ENCODE measurements around the gene PSMC3.

The PSMC3 gene

DNA sequence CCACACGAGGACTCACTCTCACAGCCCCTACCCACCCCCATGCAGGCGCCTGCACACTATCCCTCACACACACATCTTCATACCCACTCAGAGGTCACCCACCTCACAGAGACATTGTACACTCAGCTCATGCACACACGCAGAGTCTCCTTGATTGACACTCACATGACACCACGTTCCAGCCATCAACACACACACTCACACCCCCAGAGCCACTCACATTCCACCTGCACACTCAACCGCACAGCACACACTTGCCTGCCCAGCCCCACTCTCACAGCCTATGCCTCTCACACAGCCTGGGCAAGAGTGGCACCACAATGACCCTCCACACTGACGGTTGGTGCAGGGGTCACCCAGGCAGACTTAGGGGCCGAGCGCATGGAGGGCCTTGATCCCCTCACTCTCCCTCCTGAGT lies 50.1 kb downstream of the PSMC3 start:
- Histone ChIP-seq H4K20me1 (ENCODE audit: control insufficient read depth, insufficient read depth, low read depth, low read length) (no peaks in the 10 kb centered on the region), H3F3A (ENCODE audit: control insufficient read depth, insufficient read depth) (no peaks in the 10 kb centered on the region), H3K36me3 (ENCODE audit: control insufficient read depth, low read length) (peaks cover 61% of the 10 kb centered on the region), H3K9me3 (ENCODE audit: control insufficient read depth, insufficient read depth, low read length) (no peaks in the 10 kb centered on the region), H3K79me2 (ENCODE audit: control insufficient read depth, low read length) (peaks cover 65% of the 10 kb centered on the region), H3K4me3 (ENCODE audit: low read length) (peak overlapping the region; percentile 97), H3K27me3 (ENCODE audit: control insufficient read depth, low read length) (no peaks in the 10 kb centered on the region), H3K9me2 (replicated peaks; ENCODE audit: control insufficient read depth, low read length) (no peaks in the 10 kb centered on the region), H3K4me2 (ENCODE audit: low read length) (peak overlapping the region; percentile 96), H3K4me1 (ENCODE audit: control insufficient read depth, low read length) (peaks cover 46% of the 10 kb centered on the region), H3K27ac (ENCODE audit: low read depth, low read length) (no peak overlapping the region; the same call in 1 of the 2 replicates)
- TF ChIP-seq EZH2phosphoT487 (IDR thresholded peaks at IDR 0.05; ENCODE audit: borderline replicate concordance, low read length) (no peak), CTCF (IDR thresholded peaks at IDR 0.05; ENCODE audit: low read depth, low read length, poor library complexity, severe bottlenecking) (no peak)

DNA sequence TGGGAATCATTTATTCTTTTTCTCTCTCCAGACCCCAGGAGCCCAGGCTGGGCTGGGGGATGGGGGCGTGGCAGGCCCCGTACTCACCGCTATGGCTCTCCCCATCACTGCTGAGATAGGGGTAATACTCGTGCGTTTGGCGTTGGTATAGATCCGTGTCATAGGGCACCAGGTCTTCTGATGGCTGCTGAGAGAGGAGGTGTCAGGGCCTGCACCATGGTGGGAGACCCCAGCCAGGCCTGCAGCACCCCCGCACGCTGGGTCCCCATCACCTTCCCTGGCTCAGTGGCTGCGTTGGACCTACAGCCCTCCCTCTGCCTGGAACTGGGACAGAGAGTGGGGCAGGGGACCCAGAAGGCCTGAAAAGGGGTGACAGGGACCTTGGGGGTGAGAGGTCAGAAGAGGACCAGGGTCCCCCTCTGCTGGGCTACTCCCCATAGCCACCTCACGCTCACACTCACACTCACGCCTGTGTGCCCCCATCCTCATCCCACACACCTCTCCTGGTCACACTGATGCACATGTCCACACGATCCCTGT lies 50.6 kb downstream of the PSMC3 start:
- peaks cover 64% of the 10 kb centered on the region for H3K36me3 ChIP-seq (ENCODE audit: control insufficient read depth, low read length)
- H4K20me1 ChIP-seq (ENCODE audit: control insufficient read depth, insufficient read depth, low read depth, low read length) = no peaks in the 10 kb centered on the region
- peak overlapping the region; percentile 97 for H3K4me3 ChIP-seq (ENCODE audit: low read length)
- TF ChIP-seq EZH2phosphoT487 (IDR thresholded peaks at IDR 0.05; ENCODE audit: borderline replicate concordance, low read length) (no peak), CTCF (IDR thresholded peaks at IDR 0.05; ENCODE audit: low read depth, low read length, poor library complexity, severe bottlenecking) (no peak)
- H3K4me1 ChIP-seq (ENCODE audit: control insufficient read depth, low read length) = peaks cover 46% of the 10 kb centered on the region
- no peak overlapping the region for H3K27ac ChIP-seq (ENCODE audit: low read depth, low read length)
- no peaks in the 10 kb centered on the region for H3K27me3 ChIP-seq (ENCODE audit: control insufficient read depth, low read length)
- no peaks in the 10 kb centered on the region for H3K9me2 ChIP-seq (replicated peaks; ENCODE audit: control insufficient read depth, low read length)
- no peaks in the 10 kb centered on the region for H3F3A ChIP-seq (ENCODE audit: control insufficient read depth, insufficient read depth)
- H3K4me2 ChIP-seq (ENCODE audit: low read length) = peak overlapping the region; percentile 96
- H3K9me3 ChIP-seq (ENCODE audit: control insufficient read depth, insufficient read depth, low read length) = no peaks in the 10 kb centered on the region
- peaks cover 65% of the 10 kb centered on the region for H3K79me2 ChIP-seq (ENCODE audit: control insufficient read depth, low read length)

DNA sequence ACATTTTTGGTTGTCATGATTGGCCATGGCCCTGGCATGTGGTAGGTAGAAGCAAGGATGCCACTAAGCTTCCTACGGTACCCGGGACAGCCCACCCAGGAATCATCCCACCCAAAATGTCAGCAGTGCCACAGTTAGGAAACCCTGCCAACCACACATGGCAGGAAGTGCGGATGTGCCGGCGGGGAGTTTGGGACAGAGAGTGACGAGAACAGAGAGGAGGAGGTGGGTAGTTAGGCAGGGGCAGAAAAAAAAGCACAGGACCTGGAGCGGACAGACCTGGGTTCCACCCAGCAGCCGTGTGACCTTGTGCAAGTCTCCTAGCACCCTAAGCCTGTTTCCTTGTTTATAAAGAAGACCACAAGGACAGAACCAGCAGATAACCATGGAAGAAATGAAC lies 51.2 kb downstream of the PSMC3 start:
- Histone ChIP-seq H3K4me1 (ENCODE audit: control insufficient read depth, low read length) (peaks cover 46% of the 10 kb centered on the region), H3K27me3 (ENCODE audit: control insufficient read depth, low read length) (no peaks in the 10 kb centered on the region), H3K36me3 (ENCODE audit: control insufficient read depth, low read length) (peaks cover 64% of the 10 kb centered on the region), H3K4me2 (ENCODE audit: low read length) (peak overlapping the region; percentile 11; the same call in 1 of the 2 replicates), H3K4me3 (ENCODE audit: low read length) (no peak overlapping the region; the same call in 1 of the 2 replicates), H3K79me2 (ENCODE audit: control insufficient read depth, low read length) (peaks cover 66% of the 10 kb centered on the region), H4K20me1 (ENCODE audit: control insufficient read depth, insufficient read depth, low read depth, low read length) (no peaks in the 10 kb centered on the region), H3K9me3 (ENCODE audit: control insufficient read depth, insufficient read depth, low read length) (no peaks in the 10 kb centered on the region), H3K9me2 (replicated peaks; ENCODE audit: control insufficient read depth, low read length) (no peaks in the 10 kb centered on the region), H3F3A (ENCODE audit: control insufficient read depth, insufficient read depth) (no peaks in the 10 kb centered on the region), H3K27ac (ENCODE audit: low read depth, low read length) (no peak overlapping the region)
- TF ChIP-seq CTCF (IDR thresholded peaks at IDR 0.05; ENCODE audit: low read depth, low read length, poor library complexity, severe bottlenecking) = no peak
- no peak for TF ChIP-seq EZH2phosphoT487 (IDR thresholded peaks at IDR 0.05; ENCODE audit: borderline replicate concordance, low read length)
